ELF-1 (cell line): ENCODE results near the gene MAPKAPK3.
A peak's percentile ranks its signal among the peaks of the same experiment; 100 is the strongest.

Source experiments
- DNase-seq: peaks from one replicate; pipeline ENCODE4 v3.0.0-alpha.2; 2016; ENCODE audit warnings: low read depth, low spot score

Gene MAPKAPK3

DNA sequence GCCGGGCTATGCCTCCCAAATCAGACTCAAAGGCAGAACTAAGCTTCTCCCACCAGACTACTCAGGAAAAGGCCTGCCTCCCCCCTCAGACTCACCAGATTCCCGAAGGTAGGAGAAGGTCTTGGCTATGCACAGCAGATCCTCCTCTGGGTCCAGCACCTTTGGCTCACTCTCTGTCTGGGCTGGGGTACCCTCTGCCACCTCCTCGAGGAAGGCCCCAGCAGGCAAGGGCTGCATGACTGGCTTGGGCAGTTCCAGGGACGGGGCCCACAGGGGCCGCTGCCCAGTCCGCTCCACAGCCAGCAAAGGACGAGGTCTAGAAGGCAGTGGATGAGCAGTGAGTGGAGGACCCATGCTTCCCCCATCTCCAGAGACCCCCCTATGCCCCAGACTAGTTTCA lies 8.7 kb upstream of the MAPKAPK3 start:
- DNase-seq = no peak

DNA sequence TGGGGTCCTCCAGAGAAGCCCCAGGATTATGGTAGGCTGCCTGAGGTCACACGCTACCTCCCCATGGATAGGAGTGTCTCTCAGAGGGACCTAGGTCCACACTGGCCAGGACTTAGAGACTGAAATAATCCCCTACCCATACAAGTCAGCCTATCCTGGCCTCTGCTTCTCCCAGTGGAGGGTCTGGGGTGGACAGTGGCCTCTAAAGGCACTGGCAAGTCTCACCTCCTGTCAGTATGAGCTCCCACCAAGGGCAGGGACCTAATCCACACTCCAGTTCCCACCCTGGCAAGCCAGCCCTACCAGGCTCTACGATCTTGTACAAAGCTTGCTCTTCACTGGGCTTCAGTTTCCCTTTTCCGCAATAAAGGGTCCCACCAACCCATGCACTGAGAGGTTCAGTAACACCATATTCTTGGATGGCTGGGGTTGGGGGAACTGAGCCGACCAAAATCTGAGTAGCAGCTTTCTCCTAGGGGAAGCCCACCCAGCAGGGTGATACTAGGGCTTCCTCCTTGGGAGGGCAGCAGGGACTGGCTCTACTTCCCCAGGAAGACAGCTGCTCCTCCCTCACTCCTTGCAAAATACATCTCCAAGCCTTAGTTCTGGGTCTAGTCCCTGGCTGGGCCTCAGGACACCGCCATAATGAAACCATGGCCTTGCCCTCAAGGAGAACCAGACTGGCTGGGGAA lies 7.7 kb upstream of the MAPKAPK3 start:
- DNase-seq = no peak

DNA sequence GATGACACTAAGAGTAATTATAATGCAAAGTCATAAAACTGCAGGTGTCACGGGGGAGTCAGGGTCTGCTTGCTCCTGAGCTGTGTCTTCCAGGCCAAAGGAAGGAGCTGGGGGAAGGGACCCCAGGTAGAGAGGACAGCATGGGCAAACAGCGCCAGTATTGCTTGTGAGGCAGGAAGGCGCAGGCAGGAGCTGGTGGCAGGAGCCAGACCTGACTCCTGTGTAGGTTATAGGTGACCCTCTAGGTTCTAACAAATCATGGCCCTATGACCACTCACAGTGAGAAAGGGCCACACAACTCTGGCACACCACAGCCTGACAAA lies 7.2 kb upstream of the MAPKAPK3 start:
- DNase-seq = no peak

DNA sequence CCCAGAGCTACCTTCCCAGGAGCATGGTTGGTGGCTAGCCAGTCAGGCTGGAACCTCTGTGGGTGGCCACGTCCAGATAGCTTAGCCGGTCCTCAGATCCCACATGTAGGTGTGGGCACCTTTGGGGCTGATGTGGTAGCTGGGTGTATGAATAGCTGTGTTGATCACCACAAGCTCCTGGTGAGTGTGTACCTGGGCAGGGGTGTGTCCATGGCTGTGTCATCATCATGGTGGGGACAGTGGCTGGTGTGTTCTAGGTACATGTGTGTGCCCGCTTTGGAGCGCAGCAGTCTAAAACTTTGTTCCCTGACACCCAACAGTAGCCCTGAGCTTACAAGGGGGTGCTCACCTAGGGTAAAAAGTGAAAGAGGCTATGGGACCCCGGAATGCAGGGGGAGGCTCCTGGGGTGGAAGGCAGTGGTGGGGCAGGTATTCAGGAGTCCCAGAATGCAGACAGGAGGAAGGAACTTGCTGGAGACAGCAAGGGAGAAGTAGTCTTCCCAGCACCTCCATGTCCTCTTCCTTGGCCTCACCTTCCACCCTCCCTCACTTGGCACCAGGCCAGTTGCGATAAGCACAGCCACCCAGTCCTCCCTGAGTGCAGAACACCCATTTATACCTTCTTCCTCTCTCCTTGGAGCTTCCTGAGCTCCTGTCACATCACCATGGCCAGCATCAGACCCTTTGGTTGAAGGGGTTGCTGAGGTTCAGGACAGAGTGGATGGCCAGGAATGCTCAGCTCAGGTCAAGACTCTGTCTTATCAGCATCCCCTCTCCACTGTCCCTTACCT lies 6.6 kb upstream of the MAPKAPK3 start:
- DNase-seq = no peak

DNA sequence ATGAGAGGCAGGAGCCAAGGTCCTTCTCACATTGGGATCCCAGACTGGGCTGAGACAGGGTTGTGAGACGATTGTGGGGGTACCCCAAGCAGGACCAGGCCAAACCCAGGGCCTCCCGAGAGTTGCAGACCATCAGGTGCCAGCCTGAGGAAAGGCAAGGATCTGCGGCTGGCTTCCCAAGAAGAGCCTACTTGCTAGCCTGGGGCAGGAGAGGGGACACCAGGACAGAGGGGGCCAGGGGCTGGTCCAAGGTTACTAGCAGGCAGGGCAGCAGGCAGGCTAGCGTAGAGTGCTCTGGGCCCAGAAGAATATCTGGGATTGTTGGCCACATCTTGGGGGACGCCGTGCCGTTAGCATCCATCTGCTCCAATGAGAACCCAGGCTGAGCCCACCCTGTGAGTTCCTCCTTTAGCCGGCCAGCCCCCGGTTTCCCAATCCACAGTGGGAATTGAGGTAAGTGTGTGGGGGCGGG lies 5.9 kb upstream of the MAPKAPK3 start:
- DNase-seq = no peak

DNA sequence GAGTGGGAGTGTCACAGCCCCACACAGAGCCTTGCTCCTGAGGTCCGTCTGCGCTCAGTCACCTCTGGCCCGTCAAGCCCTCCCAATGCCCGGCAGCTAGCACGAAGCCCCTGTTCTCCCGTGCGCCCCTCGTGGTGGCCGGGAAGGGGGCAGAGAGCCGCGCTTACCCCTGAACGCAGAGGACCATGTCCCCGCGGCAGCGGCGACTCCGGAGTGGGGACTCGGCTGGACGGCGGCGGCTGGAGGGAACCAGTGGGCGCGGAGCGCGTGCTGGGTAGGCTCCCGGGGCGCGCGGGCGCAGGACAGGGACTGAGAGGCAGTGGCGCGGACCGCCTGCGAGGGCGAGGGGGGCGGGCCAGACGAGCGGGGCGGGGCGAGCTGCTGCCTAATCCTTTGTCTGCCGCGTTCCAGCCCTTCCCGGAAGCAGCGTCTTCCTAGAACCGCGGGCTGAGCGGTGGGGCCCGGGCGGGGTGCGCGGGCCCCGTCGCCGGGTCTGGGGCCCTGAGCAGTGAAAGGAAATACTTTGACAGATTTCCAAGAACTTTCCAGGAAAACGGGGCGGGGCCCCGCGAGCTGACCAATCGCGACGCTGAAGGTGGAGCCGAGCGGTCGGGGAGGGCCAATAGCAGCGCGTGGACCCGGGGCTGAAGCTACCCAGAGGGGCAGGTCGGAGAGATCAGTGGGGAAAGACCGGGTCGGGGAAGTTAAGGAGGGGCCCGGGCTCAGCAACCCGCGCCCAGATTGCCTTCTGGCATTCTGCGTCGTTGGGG lies 5.3 kb upstream of the MAPKAPK3 start, which contains the start of gene CISH:
CISH (minus strand) TSS at position 311 of the 770 bp plus-strand sequence; CDS start at position 187, 124 bp downstream.
- DNase-seq = peak; percentile 98

DNA sequence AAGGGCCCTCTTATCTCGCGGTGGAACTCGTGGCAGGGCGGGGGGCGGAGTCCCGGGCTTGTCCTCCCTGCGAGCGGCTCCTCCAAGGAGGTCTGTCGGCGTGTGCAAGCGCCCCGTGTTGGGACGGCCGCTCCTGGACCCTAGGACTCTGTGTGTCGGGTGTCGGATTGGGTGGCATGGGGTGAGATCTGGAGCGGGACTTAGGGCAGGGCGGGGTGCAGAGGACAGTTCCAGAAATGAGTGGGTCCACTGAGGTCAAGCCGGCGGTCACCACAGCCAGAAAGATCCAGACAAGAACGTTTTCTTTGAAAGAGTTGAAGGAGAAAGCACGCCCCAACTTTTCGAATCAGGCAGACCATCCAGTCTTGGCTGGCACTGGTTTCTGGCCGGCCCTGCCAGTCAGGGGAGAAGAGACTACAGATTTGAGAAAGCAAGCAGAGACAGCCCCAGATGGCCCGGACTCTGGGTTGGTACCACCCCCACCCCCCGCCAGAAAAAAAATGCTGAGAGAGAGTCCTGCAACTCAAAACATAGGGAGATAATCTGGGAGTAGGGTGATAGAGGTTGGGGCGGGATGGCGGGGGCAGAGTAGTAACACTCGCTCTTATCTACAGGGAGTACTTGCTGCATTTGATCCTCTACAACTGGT lies 4.6 kb upstream of the MAPKAPK3 start:
- DNase-seq = peak; percentile 45

DNA sequence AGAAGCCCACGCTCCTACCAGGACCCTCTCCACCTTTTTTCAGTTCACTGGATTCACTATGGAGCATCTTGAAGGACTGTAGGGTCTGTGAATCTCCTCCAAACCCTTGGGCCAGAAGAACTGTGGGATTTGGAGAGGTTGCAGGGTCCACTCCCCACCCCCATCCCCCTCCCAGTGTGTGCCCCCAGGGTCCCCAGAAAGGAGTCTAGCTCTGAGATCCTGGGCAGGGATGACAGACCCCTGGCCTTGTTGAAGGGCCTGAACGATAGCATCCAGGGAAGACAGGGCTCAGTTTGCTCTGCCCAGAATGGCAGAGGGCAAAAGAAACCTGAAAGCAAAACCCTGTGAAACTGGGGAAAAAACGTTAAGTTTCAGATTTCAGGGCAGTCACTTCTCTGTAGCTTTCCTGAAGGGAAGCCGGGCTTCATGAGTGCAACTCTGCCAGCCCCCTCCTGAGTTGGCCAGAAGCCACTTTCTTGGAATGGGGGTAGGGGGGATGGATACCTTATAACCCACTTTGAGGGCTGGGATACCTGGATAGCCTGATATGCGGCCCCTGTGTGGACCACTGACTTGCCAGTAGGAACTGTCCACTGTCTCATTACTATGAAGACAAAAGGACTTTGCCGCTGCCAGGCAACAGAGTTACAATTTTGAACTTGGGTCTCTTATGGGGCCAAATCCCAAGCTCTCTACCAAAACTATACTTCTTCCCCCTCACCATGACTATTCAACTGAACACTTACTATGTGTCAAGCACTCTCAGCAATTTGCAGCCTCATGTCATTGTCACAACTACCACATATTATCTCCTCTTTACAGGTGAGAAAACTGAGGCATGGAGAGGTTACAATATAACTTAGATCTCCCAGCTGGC lies 3.7 kb upstream of the MAPKAPK3 start:
- DNase-seq = no peak

DNA sequence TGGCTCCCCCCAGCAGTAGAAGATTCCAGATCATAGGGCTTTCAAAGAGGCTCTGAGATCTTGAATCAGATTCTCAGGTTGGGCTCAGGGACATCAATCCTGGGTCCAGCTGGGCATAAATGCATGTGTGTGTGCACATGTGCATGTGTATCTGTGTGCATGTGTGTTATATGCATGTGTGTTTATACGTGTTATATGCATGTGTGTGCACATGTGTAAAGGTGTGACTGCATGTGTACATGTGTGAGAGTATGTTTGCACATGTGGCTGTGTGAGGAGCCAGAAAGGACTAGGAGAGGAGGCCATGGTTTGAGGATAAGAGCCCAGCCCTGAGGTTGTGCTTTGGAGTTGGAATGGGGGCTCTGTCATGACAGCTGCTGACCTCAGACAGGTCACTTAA lies 1.8 kb upstream of the MAPKAPK3 start:
- no peak for DNase-seq

DNA sequence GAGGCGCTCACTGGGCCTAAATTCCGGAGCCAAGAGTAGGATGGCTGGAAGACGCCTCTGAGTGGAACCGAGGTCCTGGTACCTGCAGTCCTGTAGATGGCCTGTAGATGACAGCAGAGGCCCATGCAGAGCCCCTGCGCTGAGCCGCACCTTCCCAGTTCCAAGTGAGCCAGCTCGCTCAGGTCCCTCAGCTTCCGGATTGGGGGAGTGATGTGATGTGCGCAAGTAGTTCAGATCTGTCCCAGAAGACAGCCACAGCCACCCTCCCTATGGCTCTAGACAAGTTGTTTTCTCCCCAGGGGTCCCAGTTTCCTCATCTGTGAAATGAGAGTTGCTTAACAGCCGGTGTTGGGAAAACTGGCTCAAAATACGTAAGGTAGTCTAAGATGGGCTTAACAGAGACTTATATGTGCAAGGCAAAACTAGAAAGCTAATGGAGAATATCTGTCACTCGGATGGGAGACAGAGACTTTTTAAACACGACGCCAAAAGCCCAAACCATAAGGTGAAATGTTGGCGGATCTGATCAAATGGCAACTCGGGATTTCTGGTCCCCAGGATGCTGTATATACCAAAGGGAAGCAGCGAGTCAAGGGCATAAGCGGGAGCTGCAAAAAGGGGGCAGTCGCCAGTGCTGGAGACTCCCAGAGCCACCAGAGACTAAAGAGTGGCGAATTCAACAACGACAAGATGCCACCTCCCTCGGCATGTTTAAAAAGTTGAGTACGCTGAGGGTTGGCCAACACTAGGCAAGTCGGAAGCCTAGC lies 765 bp upstream of the MAPKAPK3 start:
- peak; percentile 94 for DNase-seq

DNA sequence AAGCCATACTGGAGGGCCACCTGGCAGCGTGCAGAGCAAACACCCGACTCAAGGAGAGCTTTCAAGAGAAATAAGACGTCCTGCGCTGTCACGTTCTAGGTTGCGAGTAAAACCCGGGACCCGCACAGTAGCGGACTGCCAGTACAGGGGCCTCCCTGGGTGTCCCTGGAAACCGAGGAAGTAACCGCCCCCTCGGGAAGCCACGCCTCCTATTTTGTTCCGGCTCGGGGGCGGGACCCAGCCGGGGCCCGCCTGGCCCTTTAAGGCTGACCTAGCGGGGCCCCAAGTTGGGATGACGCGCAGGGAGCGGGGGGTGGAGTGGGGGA lies 218 bp upstream of the MAPKAPK3 start:
- peak; percentile 95 for DNase-seq

DNA sequence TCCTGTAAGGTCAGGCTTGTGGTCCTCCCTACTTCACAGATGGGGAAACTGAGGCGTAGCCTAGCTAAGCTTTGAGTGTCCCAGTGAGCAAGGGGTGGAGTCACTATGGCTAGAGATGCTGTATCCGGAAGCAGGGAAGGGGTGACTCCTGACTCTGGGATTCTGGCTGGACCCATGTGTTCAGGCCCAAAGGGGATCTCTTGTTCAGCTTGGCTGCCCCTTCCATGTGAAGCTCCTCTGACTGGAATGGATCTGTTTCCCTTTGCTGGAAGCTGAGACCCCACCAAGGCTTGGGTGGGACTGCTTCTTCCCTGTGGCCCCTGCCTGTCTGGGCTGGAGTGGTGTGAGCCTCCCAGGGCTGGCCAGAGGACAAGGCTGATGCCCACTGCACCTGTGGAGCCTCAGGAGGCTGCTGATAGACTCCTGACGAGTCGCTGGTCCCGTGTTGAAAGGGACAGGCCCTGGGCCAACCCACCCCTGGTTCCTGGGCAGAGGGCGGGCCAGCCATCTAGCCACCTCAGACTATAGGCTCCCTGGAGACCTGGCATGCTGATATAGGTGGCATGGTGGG lies 1.0 kb downstream of the MAPKAPK3 start:
- DNase-seq = no peak

DNA sequence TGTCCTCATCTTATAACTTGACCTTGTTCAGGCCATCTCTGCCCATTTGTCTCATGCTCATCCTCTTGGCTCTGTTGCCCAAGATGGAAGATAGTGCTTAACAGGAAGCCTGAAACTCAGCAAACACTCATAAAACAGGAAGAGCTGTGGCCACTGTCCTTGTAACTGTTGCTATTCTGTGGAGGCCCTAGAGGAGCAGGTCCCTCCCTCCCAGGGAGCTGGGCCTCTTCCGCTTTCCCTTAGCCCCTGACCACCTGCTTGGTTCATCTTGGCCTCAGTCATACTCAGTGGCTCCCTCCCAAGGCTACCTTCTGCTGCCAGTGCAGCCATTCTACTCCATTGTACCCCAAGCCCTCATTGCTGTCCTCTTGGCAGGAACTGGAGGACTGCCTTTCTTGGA lies 3.5 kb downstream of the MAPKAPK3 start:
- DNase-seq = no peak

DNA sequence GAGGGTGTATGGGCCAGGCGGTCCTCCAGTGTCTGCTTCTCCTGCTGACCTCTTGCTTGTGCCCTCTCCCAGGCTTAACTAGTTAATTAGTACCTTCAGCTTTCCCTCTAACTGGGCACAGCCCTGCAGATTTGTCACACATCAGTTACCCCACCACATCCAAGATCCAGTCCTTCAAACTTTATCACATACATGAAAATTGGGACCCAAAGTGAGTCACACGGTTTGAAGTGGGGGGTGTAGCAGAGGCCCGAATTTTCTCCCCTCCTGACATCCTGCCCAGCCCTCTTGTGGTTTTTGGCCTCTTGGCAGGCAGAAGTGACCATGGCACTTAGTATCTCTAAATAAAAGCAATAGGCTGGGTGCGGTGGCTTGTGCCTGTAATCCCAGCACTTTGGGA lies 3.9 kb downstream of the MAPKAPK3 start:
- DNase-seq = no peak

DNA sequence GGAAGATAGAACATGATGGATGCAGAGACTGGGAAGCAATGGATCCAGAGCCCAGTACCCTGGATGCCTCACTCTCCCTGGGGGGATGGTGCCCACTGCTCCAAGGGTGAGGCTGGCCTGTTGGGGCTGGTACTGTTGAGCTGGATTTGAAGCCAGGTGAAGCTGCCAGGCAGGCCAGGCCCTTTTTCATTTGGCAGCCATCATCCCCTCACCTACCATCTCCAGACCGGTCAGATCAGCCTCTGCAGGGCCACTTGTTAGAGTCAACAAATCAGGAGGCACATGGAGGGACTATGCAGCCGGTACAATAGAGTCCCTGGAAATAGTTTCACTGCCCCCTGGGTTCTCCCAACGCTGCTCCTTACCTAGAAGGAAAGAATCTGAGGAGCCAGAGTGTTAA lies 5.9 kb downstream of the MAPKAPK3 start:
- no peak for DNase-seq

DNA sequence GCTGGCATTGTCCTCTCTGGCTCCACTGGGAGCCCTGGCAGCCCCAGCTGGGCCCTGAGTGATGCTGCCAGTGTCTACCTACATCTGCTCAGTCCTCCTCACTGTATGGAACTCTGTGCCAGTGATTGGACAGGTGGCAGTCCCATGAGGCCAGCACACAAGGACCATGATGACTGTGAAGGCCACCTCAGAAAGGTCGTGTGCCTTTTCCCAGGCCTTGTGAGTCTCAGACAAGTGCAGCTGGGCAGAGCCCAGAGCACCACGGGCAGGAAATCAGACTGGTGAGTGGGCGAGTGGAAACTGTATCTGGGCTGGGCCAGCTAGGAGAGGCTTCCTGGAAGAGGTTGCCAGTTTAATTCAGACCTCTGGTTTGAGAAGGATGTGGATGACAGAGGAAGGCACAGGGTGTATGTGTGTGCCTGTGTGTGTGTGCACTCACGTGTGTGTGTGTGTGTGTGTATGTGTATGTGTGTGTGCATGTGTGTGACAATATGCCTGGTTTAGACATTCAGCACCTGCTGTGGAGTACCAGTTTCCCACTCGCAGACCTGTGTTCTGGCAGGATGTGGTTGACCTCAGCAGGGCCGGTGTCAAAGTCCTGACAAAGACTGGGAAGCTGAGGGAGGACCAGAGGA lies 7.0 kb downstream of the MAPKAPK3 start:
- DNase-seq = no peak

DNA sequence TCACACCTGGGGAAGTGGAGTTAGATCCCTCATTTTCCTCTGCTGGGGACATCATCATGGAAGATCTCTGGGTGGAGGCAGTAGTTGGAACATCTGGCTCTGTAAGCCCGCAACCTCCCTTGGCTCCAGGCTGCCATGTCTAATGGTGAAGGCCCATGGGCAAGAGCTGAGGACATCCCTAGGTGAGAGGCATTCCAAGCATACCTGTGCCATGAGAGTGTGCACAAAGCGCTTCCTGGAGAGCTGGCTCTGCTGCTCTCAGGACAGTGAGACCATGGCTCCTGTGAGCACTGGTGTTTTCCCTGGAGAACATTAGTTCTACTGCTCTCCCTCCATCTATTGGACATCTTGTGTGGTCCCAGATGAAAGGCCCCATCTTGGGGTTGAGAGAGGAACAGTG lies 7.7 kb downstream of the MAPKAPK3 start:
- DNase-seq = peak; percentile 58

DNA sequence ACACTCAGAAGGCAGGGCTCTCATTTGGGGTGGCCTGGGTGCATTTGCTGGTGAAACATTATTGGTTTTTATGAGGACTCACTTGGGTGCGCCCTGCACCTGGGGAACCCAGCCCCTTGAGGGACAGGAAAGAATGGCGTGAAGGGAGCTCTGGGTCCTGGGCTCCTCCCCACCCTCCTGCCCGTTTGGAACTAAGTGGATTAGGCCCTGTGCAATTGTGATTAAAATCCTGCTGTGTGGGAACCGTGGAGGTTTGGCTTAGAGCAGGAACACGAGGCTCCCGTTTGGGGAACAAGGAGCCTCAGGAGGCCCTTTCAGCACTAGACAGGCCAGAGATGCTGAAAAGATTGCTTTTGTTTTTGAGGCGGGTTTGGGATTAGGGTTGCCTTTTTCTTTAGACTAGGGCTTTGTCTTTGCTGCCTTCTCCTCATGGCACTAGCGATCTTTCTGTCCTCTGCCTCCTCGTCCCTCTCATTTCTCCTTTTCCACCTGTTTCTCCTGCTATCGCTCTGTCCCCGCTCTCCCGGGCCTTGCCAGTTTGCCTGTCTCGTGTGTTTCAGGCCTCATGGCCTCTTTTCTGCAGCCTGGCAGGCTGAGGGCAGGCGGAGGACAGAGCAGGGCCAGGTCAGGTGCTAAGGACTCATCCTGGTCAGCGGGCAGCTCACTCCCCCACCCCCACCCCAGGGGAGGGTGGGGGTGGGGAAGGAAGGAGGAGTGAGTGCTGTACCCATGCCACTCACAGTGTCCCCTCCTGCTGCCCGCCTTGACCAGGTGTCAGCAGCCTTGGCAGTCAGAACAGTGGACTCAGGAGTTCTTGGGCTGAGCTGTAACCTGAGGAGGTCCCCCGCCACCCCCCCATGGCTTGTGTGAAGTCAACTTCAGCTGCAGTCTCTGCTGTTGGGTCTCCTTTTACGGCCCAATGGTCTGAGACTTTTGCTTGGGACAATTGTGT lies 8.6 kb downstream of the MAPKAPK3 start:
- no peak for DNase-seq
